GM18861 (cell line): ENCODE measurements around the gene ZNF280A.

ENCODE experiments used
- ATAC-seq: cut with Tn5 transposase; IDR thresholded peaks from one replicate; pipeline ENCODE4 v1.9.1; 2021; ENCODE audit not compliant: unreplicated experiment

The ZNF280A gene, protein sequence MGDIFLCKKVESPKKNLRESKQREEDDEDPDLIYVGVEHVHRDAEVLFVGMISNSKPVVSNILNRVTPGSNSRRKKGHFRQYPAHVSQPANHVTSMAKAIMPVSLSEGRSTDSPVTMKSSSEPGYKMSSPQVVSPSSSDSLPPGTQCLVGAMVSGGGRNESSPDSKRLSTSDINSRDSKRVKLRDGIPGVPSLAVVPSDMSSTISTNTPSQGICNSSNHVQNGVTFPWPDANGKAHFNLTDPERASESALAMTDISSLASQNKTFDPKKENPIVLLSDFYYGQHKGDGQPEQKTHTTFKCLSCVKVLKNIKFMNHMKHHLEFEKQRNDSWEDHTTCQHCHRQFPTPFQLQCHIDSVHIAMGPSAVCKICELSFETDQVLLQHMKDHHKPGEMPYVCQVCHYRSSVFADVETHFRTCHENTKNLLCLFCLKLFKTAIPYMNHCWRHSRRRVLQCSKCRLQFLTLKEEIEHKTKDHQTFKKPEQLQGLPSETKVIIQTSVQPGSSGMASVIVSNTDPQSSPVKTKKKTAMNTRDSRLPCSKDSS

DNA sequence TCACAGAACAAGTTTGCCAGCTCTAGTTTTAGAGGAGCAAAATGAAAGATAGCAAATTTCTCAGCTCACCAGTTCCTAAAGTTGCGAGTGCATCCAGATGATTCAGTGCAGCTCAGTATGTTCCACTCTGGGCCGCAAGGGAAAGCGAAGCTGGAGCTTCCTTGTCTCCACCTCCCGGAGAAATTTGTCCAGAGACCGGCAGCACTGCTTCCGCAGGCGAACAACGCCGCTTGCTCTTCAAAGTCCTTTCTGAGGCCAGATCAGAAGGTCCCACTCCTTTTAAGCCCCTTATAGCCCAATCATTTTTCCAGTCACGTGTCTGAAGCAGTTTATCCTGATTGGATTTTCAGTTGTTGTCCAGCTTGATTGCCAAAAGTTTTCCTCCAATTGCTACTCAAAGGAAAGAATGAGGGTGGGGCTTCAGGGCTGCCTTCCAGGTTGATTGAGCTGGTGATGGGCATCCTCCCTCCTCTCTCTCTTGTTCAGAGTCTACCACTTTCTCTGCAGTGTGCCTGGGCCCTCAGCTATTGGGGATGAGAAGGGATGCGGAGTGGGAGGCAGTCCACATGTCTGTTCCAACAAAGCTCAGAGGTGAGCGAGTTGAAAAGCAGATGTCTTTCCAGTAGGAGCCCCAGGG is at the start of gene ZNF280A:
TSS of gene ZNF280A (minus strand) at position 251 of the 637 bp plus-strand sequence. CDS start 4,640 bp downstream, outside the sequence.
- ATAC-seq: no peak

DNA sequence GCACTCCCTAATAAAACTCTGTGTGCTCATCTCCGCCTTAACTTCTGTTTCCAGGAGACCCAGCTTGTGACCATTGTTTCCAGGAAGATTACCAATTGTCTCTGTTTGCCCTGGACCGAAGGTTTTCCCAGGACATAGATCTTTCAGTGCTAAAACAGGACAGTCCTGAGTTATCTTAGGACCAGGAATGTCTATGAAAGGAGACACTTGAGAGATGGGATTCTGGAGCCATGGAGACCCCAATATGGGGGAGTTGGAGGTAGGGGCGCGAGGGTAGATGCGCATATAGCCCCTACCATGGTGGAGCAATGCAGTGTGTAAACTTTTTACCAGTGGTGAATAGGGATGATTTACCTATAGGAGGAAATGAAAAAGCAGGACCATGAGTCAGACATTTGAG is 49.1 kb upstream of the ZNF280A start:
- ATAC-seq: no peak

DNA sequence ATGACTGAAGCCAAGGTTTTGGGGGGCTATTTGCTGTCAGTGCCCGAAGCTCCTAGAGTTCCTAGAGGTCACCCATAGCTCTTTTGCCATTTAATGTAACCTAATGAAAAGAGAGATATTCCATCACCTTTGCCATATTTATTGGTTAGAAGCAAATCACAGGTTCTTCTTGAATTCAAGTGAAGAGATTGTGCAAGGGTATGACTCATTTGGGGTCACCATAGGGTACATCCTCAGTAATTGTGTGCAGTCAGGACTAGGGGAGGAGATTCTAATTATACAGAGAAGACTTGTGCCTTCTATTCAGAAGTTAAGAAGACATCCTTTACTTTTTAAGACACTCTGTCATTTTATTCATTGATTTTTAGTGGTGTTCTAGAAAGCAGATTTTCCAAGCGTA is 45.9 kb upstream of the ZNF280A start:
- no peak for ATAC-seq

DNA sequence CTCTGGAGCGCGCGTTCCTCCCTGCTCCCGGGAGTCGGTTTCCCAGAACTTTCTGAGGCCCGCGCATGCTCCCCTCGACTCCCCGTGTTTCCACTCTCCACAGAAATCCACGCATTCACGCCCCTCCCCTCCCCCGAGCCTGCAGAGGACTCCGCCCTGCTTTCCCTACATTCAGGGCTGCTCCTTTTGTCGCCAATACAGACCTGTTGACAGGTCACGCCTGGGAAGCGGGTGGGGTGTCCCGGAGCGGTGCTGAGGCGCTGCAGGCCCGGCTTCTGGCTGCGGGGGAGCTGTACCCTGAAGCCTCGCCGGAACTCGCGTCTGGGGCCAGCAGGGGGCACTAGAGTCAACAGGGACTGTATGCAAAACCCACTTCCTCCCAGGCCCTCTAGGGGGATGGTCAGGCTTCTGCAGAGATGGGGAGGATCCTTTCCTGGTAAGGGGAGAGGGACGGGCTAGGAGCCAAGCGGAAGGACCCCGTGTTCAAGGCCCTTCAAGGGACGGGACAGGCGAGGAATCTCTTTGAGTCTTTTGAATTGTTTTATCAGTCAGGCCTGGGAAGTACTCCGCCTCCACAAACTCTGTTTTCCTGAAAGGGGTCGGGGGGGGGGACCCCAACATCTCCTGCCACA is 39.0 kb upstream of the ZNF280A start, which contains the start of gene PRAME:
TSS of gene PRAME (minus strand) at position 294 of the 632 bp plus-strand sequence. CDS start 2,433 bp downstream, outside the sequence.
- ATAC-seq: no peak

DNA sequence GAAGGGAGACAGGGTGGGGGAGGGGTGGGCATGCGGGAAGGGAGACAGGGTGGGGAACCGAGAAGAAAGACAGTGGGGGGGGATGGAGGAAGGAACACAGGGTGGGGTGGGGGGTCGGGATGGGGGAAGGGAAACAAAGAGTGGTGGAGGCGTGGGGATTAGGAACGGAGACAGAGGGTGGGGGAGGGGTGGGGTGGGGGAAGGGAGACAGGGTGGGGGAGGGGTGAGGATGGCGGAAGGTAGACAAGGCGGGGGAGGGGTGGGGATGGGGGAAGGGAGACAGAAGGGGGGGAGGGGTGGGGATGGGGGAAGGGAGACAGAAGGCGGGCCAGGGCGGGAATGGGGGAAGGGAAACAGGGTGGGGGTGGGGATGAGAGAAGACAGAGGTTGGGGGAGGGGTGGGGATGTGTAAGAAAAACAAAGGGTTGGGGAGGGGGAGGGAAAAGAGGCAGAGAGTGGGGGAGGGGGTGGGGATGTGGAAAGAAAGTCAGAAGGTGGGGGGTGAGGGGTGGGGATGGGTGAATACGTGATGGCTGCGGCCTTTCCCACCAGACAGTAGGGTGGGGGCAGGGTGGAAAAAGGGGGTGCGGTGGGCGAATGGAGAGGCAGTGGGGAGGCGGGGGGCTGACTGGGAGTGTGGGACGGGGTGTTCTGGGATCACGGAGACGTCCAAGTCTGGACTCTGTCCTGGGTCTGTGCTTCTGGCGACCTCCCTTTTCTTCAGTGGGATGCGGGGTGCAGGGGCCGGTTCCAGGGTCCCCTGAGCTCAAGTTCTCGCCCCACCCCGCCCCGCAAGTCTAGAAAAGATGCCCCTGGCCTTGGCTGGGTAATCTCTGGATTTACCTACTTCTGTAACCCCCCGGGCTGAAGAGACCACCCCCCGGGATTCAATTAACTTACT is 38.3 kb upstream of the ZNF280A start:
- ATAC-seq: no peak

DNA sequence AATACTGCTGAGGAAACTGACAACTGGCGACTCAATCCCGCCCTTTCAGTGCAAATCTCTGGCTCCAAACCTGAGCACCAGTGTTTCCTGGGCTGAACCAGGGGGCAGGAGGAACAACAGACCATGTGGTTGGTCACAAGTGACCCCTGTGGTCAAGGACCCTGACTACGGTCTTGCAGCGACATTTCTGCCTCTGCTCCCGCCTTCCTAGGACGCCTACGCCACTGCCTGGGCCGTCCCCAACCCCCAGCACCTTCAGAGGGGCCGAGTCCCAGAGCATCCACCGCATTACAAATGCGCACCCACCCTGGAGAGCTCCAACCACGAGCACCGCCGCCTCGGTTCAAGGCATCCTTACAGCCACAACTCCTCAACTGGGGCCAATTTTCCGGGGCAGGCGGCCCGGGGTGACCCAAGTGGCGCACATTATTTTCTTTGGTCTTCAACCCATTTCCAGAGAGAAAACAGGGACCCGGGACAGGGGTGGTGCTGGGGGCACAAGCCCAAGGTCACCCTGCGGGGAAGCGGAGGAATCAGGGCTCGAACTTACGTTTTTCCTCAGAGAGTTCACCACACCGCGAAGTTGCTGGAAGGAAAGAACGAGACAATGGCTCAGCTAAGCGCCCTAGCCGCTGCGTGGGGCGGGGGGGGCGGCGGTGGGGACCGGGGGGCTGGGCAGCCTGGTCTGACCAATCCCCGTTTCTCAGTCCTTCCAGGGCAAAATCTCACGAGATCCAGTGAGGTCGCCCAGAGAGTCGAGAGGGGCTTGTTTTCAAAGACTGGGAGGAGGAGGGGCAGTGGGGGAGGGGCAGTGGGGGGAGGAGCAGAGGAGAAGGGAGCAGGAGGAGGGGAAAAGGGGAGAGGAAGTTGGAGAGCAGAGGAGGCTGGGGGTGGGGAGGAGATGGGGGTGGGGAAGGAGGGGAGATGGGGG is 37.2 kb upstream of the ZNF280A start:
- no peak for ATAC-seq

DNA sequence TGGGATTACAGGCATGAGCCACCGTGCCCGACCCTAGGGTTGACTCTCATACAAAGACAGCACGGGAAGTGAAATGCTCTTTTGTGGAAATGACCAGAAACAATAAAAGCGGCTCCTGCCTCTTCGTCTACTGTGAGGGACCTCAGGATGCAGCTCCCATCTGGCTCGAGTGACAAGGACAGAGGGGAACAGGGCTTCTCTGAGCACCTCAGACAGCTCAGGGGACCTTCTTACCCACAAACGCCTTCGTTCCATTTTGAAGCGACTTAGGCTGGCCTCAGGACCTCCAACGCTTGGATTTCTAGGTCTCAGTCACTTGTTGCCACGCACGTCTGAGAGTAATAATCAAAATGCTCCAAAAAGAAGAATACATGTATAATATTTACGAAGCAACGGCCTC is 36.5 kb upstream of the ZNF280A start:
- no peak for ATAC-seq

DNA sequence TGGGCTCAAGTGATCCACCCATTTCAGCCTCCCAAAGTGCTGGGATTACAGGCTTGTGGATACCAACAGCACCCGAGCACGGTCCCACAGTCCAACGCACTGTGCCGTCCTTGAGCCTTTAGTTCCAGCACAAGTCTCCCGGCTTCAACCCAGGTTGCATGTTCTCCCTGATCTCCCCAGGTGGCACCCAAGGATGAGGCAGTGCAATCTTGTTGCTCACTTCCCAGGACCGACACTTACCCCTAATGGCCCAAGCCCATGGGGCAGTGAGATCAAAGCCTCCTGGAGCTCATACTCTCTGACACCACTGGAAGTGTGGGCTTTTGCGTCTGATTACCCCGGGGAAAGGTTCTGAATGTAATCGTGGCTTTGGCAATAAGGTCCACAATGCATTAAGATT is 35.5 kb upstream of the ZNF280A start:
- ATAC-seq: no peak

DNA sequence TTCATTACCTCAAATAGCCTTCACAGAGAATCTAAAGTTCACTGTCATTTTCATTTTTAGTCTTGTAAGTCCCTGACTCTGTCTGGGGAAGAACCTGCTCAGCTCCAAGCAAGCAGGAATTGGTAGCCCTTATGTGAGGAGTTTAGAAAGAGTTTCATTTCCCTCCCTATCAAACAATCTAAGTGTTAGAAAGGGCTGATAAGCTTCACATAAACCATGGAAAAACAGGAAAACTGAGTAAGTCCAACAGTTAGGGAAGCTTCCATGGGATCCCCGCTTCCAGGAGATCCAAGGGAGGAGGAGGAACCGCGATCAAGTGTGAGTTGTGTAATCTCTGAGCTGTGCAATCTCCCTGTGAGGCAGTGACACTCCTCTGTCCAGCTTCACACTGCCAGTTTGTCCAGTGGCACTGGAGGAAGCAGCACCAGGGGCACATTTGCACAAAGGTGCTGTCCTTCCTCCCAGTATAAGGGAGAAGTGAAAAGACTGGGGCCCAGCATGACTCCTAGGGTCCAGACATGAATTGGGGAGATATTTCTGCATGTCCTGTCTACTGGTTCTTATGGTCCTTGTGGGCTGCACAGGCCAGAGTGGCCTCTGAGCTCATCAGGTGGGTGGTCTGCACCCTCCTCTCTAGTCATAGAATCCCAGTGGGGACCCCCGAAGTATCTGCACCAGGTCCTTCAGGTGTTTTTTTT is 34.7 kb upstream of the ZNF280A start:
- no peak for ATAC-seq

DNA sequence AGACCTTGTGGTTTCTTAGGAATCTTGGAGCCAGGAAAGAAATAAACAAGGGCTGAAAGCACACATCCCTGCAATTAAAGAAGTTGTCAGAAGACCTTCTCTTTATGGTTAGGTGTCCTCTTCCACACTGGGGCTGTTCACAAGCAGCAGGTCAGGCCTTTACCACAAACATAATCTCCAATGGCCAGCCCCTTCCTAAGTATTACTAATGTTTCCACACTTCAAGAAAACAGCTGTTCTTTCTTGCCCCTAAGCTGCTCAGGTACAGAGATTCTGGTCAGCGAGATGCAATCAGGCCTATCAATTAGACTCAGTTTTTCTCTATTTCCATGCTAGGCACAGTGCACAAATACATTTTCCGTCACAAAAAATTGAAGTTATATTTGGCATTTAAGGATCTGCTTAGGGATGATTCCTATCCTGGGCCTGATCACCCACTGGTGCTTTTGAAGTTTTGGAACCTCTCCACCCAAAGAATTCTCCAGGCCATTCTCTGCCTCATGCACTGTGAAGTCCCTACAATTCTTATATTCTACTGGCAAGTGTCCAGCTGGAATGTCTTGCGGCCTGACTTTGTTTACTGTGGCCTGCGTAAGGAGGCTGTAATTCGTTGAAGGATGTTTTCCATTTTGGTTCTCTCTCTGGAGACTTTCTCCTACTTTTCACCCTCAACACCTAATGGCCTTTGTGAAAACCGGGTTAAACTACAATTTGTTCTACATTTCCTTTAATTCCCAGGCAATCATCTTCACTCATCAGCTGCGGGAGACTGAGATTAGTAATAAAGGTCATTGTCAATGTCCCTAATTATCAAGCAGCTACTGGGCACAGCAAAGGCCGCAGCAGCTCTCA is 33.9 kb upstream of the ZNF280A start:
- ATAC-seq: no peak

DNA sequence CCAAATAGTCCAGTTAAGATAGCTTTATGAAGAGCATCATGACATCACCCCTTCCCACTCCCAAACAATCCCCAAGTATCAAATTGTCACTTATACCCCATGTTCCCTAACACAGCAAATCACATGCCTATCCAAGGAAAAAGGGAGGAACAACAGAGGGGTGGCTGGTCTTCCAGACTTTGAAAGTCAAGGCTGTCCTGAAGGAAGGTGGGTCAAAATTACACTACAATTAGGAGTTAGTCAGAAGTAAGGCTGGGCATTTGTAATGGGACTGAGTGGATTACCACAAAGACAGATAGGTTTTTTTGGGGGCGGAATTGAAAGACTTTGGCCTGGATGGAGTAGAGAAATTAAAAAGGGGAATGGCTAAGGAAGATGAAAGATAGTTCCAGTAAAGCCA is 33.1 kb upstream of the ZNF280A start:
- ATAC-seq: no peak

DNA sequence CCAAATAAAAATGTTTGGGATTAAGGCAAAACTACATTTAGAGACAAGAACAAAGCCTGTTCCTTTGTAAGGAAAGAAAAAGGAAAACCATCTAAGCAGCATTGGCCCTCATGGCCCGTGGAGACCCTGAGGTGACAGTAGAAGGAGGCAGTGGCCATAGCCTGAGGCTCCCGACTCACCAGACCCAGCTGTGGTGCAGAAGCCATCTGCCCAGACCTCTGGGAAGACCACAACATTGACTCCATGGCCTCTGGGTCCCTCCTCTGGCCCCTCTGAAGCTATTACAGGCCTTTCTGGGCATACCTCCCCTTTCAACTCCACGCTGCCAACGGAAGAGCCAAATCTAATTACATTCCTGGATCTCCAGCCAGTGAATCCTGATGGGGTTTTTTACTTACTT is 32.6 kb upstream of the ZNF280A start:
- no peak for ATAC-seq

DNA sequence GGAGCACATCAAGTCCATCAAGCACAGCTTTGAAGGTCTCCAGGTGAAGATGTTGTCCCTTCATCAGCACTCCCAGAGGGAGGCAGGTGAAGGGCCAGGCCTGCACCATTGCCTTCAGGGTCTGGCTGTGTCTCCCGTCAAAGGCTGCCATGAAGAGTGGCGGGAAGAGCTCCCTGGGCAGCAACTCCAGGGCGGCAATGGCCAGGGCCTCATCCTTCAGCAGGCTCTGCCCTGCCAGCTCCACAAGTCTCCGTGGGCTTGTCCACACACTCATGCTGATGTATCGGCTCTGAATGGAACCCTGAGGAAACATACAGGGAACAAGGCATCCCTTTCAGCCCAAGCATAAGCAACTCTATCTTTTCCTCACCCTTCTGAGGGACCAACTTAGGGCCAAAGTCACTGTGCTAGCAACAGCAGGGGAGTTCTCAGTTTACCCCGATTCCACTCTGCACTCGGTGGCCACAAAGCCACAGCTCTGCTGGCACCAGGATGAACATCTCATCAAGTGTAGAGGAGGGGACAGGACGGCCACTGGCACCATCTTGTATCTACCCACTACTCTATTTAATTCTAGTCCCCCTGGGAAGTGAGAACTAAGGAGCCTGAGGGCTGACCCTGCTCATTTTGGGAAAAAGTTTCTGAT is 30.8 kb upstream of the ZNF280A start:
- no peak for ATAC-seq

DNA sequence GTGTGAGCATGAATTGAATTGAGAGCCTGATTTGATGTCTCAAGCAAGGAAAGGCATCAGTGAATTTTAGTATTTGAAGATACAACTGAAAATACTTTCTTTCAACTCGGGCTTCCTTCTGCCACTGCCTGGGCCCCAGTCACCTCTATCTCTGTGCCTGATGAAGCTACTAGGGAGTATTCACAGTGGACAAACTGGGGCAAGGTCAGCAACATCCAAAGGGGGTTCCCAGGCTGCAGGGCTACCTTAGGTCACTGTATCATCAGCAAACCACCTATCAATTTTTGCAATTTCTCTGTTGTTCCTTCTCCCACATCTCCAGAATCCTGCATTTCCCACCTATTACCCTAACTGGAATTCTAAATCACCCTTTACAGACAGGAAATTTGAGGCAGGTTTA is 28.8 kb upstream of the ZNF280A start:
- ATAC-seq: no peak

DNA sequence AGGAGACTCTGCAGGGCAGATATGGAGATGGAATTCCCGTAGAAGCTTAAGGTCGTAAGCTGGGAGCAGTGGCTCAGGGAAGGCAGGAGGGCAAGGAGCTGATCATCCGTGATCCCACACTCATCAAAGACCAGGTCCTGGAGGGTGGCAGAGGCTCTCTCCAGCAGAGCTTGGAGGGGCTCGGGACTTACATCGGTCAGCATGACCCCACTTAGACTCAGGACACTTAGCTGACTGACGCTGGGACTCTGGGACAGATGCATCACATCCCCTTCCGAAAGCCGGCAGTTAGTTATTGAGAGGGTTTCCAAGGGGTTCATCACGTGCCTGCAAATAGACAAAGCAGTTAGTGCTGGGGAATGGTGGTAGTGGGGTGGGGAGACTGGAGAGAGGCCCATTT is 28.2 kb upstream of the ZNF280A start:
- no peak for ATAC-seq

DNA sequence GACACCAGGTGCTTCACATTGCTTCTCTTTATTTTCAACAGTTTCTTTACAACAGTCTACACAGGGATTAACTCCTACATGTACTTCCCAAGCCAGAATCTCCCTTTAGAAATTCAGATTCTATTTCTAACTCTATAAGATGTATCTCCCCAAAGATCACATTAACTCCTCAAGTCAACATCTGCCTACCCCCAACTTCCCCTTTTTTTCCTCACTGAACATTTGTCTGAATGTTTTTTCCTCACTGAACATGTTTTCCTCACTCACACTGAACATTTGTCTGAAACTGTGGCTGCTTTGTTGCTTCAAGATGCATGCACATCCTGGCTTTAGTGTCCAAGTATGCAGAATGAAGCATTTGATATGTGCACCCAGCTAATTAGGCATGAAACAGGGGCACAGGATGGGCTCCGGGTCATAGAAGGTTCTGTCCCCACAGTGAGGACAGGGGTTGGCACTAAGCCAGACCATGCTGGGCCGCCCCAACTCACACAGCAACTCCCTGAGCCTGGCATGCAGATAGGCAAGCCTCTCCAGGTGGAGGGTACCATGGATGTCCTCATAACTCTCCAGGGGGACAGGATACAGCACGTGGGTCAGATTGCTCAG is 27.7 kb upstream of the ZNF280A start:
- ATAC-seq: no peak

DNA sequence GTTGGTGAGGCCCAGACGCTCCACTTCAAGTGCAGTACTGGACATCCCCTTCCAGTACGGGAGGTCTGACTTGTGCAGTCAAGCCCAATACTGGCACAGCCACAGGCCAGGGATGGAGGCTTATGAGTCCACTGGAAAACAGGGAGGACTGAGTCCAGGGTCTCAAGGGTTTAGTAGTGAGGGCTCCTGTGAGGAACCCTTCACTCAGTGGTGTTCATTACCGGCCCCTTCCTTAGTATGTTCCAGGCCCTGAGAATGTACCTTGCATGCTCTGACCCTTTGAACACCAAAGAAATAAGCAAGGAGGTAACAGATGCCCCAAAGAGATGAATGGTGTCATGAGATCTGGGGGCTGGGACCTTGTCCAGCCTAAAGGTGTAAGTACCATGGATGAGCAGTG is 27.2 kb upstream of the ZNF280A start:
- no peak for ATAC-seq
